ENCODE data around the gene RUNX3. TPM values are rescaled to one million over a fixed set of nuclear protein-coding genes. Genes with fewer than 3 reads are reported as not detected.

The RUNX3 gene
- total and polyA plus RNA-seq, 9 donors = 0.23 to 1.9 (median 0.83) TPM

DNA sequence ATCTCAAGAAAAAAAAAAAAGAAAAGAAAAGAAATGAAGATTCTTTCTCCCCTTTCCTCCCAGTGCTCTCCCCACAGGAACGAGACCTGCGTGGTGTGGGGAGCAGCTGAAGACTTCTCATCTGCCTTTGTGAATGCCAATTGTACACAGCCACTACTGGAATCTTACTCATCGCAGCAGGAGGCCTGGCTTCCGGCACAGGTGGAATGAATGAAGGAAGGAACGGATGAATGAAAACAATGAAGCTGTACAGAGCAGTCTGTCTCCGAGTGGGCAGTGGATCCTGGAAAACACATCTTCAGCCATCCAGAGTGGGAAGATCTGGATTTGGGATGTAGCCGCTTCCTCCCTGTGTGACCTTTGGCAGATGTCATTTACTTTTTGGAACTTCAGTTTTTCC is 64.9 kb downstream of the RUNX3 start:
- no peak for TF ChIP-seq POLR2A (IDR thresholded peaks at IDR 0.05)
- TF ChIP-seq, protein P1, sequence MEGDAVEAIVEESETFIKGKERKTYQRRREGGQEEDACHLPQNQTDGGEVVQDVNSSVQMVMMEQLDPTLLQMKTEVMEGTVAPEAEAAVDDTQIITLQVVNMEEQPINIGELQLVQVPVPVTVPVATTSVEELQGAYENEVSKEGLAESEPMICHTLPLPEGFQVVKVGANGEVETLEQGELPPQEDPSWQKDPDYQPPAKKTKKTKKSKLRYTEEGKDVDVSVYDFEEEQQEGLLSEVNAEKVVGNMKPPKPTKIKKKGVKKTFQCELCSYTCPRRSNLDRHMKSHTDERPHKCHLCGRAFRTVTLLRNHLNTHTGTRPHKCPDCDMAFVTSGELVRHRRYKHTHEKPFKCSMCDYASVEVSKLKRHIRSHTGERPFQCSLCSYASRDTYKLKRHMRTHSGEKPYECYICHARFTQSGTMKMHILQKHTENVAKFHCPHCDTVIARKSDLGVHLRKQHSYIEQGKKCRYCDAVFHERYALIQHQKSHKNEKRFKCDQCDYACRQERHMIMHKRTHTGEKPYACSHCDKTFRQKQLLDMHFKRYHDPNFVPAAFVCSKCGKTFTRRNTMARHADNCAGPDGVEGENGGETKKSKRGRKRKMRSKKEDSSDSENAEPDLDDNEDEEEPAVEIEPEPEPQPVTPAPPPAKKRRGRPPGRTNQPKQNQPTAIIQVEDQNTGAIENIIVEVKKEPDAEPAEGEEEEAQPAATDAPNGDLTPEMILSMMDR (IDR thresholded peaks at IDR 0.05) = no peak
- no peak for TF ChIP-seq EP300 (IDR thresholded peaks at IDR 0.05)
- no peaks in the 10 kb centered on the region for H3K27me3 ChIP-seq
- 76 to 85% (median 85%) methylated on average over 7 of the region's 7 CpGs for WGBS, 3 donors

DNA sequence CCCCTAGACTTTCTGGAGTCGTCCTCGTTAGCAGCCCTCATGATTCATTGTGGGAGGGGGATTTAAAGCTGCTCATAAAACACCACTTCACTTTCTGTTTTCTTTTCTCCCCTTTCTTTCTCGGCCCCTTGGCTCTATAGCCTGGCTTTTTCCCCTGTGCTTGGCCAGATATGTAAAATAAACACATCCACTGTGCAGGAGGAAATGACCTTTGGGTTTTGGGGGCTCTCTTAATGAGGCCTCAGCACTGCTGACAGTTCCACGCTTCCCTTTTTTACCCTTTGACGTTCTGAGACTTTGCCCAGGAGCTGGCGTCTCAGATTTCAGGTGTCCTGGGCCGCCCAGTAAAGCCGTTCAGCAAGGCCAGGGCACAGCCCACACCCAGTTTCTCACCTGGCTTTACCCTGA is 65.7 kb downstream of the RUNX3 start:
- H3K27ac ChIP-seq = no peak overlapping the region
- H3K36me3 ChIP-seq = no peaks in the 10 kb centered on the region
- no peak overlapping the region for H3K4me3 ChIP-seq
- H3K4me1 ChIP-seq (ENCODE audit: insufficient read depth) = no peaks in the 10 kb centered on the region
- no peak for DNase-seq
- H3K27me3 ChIP-seq = no peaks in the 10 kb centered on the region
- H3K9me3 ChIP-seq = no peaks in the 10 kb centered on the region
- intact Hi-C loops (cut with DNase I) = loop anchor here in 1 of 4 donors (5.0 kb wide), 1 partner anchor 333 kb away; no protein-coding TSS in a partner anchor
- no peak for TF ChIP-seq EP300 (IDR thresholded peaks at IDR 0.05)
- TF ChIP-seq, protein P1 (IDR thresholded peaks at IDR 0.05) = no peak
- TF ChIP-seq POLR2A (IDR thresholded peaks at IDR 0.05) = no peak
- 33 to 46% (median 42%) methylated on average over 8 of the region's 8 CpGs for WGBS, 3 donors

More for the DNA sequence above, 64.9 kb downstream of the RUNX3 start:
- intact Hi-C loops (cut with DNase I) = no loop called here
- no peak for DNase-seq
- Histone ChIP-seq H3K4me3 (no peak overlapping the region), H3K27ac (no peak overlapping the region), H3K36me3 (no peaks in the 10 kb centered on the region), H3K4me1 (ENCODE audit: insufficient read depth) (no peaks in the 10 kb centered on the region), H3K9me3 (no peaks in the 10 kb centered on the region)

DNA sequence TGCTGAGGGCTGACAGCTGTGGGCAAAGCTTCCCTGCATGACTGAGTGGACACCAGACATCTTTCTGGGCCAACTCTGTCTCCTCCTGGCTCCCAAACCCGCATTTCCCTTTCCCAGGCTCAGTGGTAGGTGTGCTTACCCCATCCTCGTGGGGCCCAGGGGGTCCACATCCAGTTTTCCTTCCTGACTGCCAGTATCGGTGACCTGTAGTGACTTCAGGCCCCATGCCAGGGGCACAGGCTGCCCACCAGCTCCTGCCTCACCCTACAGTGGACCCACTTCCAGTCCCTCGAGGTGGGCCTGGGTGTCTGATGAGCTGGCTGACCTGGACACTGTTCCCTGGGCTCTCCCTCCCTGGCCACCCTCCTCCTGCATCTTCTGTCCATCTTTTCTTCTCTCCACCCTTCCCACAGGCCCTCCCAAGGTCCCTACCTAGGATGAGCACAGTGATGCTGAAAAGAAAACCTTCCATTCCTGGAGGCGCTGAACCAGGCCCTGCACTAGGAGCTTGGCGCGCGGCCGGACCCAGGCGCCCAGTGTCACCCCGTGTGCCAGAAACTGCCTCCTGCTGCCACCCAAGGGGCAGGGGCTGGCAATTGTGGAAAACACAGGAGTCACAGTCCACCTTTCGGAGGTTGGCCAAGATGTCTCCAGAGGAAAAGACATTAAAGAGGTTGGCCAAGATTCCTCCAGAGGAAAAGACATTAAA is 67.1 kb downstream of the RUNX3 start:
- intact Hi-C loops (cut with DNase I) = loop anchor here in 1 of 4 donors (5.0 kb wide), 1 partner anchor 334 kb away; no protein-coding TSS in a partner anchor
- Histone ChIP-seq H3K4me1 (ENCODE audit: insufficient read depth) (no peaks in the 10 kb centered on the region), H3K9me3 (no peaks in the 10 kb centered on the region), H3K27ac (no peak overlapping the region), H3K4me3 (no peak overlapping the region), H3K36me3 (no peaks in the 10 kb centered on the region), H3K27me3 (no peaks in the 10 kb centered on the region)
- WGBS, 3 donors = 85 to 88% (median 87%) methylated on average over 12 of the region's 12 CpGs
- TF ChIP-seq EP300 (IDR thresholded peaks at IDR 0.05) = no peak
- TF ChIP-seq POLR2A (IDR thresholded peaks at IDR 0.05) = no peak
- TF ChIP-seq, protein P1 (IDR thresholded peaks at IDR 0.05) = no peak
- DNase-seq = no peak

DNA sequence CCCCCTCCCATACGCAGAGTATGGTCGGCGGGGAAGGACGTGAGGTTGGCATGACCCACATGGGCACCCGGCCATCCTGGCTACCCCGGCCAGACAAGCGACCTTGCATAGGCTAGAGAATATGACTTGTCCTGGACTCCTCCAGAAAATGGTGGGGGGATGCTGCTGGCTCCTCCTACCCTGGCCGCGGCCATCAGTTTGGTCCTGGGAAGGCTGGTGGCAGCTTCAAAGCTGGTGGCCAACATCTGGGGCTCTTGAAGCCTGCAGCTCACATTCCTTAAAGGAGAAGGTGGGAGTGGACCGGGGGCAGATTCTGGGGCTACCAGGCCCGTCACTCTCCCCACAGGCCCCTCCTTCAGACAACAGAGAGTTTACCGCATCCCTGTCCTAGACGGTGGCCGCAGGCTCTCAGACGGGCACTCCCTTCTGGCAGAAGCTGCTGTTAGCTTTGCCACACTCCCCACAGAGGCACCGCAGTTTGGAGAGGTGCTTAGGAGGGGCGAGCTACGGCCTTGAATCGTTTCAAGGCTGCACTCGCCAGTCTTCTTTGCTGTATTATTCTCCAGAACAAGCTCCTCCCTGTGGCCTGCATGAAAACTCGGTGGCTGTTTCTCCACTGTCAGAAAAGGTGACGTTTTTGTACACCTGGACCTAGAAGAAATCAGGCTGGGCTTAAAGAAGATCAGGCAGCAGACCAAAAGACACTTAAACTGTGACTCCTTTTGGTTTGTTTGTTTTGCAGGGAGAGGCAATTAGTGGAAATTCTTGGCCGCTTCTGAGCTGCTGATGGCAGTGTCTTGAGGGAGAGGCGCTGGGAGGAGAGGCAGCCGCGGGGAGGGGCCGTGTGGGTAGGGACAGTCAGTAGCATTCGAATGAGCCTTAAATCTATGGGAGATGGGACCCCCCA is 68.0 kb downstream of the RUNX3 start:
- Histone ChIP-seq H3K27ac (no peak overlapping the region), H3K9me3 (no peaks in the 10 kb centered on the region), H3K36me3 (no peaks in the 10 kb centered on the region), H3K4me1 (ENCODE audit: insufficient read depth) (no peaks in the 10 kb centered on the region), H3K4me3 (no peak overlapping the region), H3K27me3 (no peaks in the 10 kb centered on the region)
- TF ChIP-seq, protein P1 (IDR thresholded peaks at IDR 0.05) = no peak
- no peak for DNase-seq
- WGBS, 3 donors = 20 to 30% (median 22%) methylated on average over 28 of the region's 28 CpGs
- intact Hi-C loops (cut with DNase I) = loop anchor here in 1 of 4 donors (5.0 kb wide), 1 partner anchor 335 kb away; no protein-coding TSS in a partner anchor
